SK-N-SH (cell line): ENCODE measurements around the gene TMCC2. TPM values are rescaled to one million over a fixed set of nuclear protein-coding genes. Genes with fewer than 3 reads are reported as not detected.

Experiments used
- CTCF ChIA-PET: fragments of 300-600, 350-600 bp; formaldehyde crosslinking; extraction: SDS; loops from one replicate; lab custom pipeline; 2021; lab: Yijun Ruan, JAX
- POLR2A ChIA-PET: fragments of 350-600 bp; sonication (Branson Sonifier 250); formaldehyde crosslinking; extraction: SDS; loops from one replicate; lab custom pipeline; 2020; ENCODE audit warnings: antibody characterized with exemption, inconsistent platforms; lab: Yijun Ruan, JAX
- DNase-seq: peaks from one replicate; pipeline ENCODE4 v3.0.0; 2012
- H2AFZ ChIP-seq: fragments of 200-600 bp; sonication (generic); 2 replicates; pipeline ENCODE4 v1.8.1; 2016; ENCODE audit warnings: antibody characterized with exemption, mild to moderate bottlenecking, low read depth
- H3F3A ChIP-seq: fragments of 200-600 bp; sonication (generic); replicated peaks from 2 replicates; pipeline ENCODE3; 2016; ENCODE audit warnings: antibody characterized with exemption, mild to moderate bottlenecking; ENCODE audit not compliant: insufficient read depth
- H3K27ac ChIP-seq, 2 experiments: fragments of 200-500 bp in 1 of 2; fragments of 200-600 bp in 1 of 2; sonication (Bioruptor generic) in 1 of 2; sonication (generic), shearing (Covaris generic) in 1 of 2; 2 replicates each; pipeline versions ENCODE4 v1.5.1 to v1.6.1; 2014 to 2016; ENCODE audit warnings: low read depth in 2 of 2, inconsistent platforms in 1 of 2, low read length in 1 of 2, mild to moderate bottlenecking in 1 of 2, mixed read lengths in 1 of 2
- H3K27me3 ChIP-seq: fragments of 200-600 bp; sonication (generic), shearing (Covaris generic); 2 replicates; pipeline ENCODE4 v1.6.1; 2016; ENCODE audit warnings: mixed run types; ENCODE audit not compliant: insufficient read depth
- H3K36me3 ChIP-seq, 2 experiments: fragments of 200-500 bp in 1 of 2; fragments of 200-600 bp in 1 of 2; sonication (Bioruptor generic) in 1 of 2; sonication (generic) in 1 of 2; replicated peaks in 1 of 2; 2 replicates each; pipeline versions ENCODE3 to v1.5.1; 2014 to 2016; ENCODE audit warnings: low read length in 1 of 2, mild to moderate bottlenecking in 1 of 2; ENCODE audit not compliant: insufficient read depth in 2 of 2, control insufficient read depth in 1 of 2
- H3K4me1 ChIP-seq, 2 experiments: fragments of 200-500 bp in 1 of 2; fragments of 200-600 bp in 1 of 2; sonication (Bioruptor generic) in 1 of 2; sonication (generic), shearing (Covaris generic) in 1 of 2; 2 replicates each; pipeline versions ENCODE4 v1.5.1 to v1.6.1; 2014 to 2016; ENCODE audit warnings: low read depth in 1 of 2, low read length in 1 of 2, mixed run types in 1 of 2; ENCODE audit not compliant: insufficient read depth in 2 of 2, control insufficient read depth in 1 of 2
- H3K4me2 ChIP-seq: fragments of 200-600 bp; sonication (generic), shearing (Covaris generic); 2 replicates; pipeline ENCODE4 v1.6.1; 2017; ENCODE audit warnings: mixed run types
- H3K4me3 ChIP-seq, 2 experiments: fragments of 200-500 bp in 1 of 2; fragments of 200-600 bp in 1 of 2; sonication (Bioruptor generic) in 1 of 2; sonication (generic), shearing (Covaris generic) in 1 of 2; 2 replicates each; pipeline versions ENCODE4 v1.5.1 to v1.8.1; 2014 to 2016; ENCODE audit warnings: low read depth in 2 of 2, inconsistent platforms in 1 of 2, low read length in 1 of 2, mild to moderate bottlenecking in 1 of 2, mixed read lengths in 1 of 2, moderate library complexity in 1 of 2
- H3K79me2 ChIP-seq: fragments of 200-600 bp; sonication (generic); 2 replicates; pipeline ENCODE4 v1.8.1; 2017; ENCODE audit warnings: mild to moderate bottlenecking; ENCODE audit not compliant: insufficient read depth
- H3K9ac ChIP-seq: fragments of 200-600 bp; sonication (generic); 2 replicates; pipeline ENCODE4 v1.6.1; 2017; ENCODE audit warnings: mixed run types
- H3K9me2 ChIP-seq: fragments of 200-600 bp; sonication (generic); 2 replicates; pipeline ENCODE4 v1.6.1; 2017; ENCODE audit warnings: mixed run types
- H3K9me3 ChIP-seq: fragments of 200-600 bp; sonication (generic); 2 replicates; pipeline ENCODE4 v1.6.1; 2017; ENCODE audit warnings: mixed run types, mild to moderate bottlenecking, moderate library complexity
- H4K20me1 ChIP-seq: fragments of 200-600 bp; sonication (generic); 2 replicates; pipeline ENCODE4 v1.6.1; 2017; ENCODE audit warnings: mild to moderate bottlenecking, mixed run types; ENCODE audit not compliant: insufficient read depth
- ELF1 ChIP-seq: IDR thresholded peaks from 2 replicates; pipeline ENCODE4 v1.4.0; 2012
- GATA2 ChIP-seq: sonication (generic); formaldehyde crosslinking; IDR thresholded peaks from 2 replicates; pipeline ENCODE4 v1.5.0; 2020; ENCODE audit warnings: mild to moderate bottlenecking, missing genetic modification reagents
- MXI1 ChIP-seq: IDR thresholded peaks from 2 replicates; pipeline ENCODE4 v1.6.1; 2012; ENCODE audit warnings: mild to moderate bottlenecking, low read depth, low read length, improper control_type of control experiment
- NRF1 ChIP-seq: IDR thresholded peaks from 2 replicates; pipeline ENCODE4 v1.6.1; 2012; ENCODE audit warnings: low read depth, mild to moderate bottlenecking, low read length
- WGBS: methylation state at CpG from one replicate; pipeline ENCODE4 v1.1.6; 2017; ENCODE audit warnings: low lambda C conversion rate; 5-methylcytosine and 5-hydroxymethylcytosine counted together
- polyA plus RNA-seq, 3 experiments: library from polyadenylated mRNA; depleted of rRNA; stranded (reverse); fragments of >200 nt; gene quantifications; 2 replicates each; pipeline ENCODE4 v1.2.3, GENCODE V29; 2012
- TF ChIP-seq, protein P1 (sequence below): IDR thresholded peaks from 2 replicates; pipeline ENCODE4 v1.6.1; 2012; ENCODE audit warnings: mild to moderate bottlenecking, low read depth, low read length, moderate library complexity
- TF ChIP-seq, protein P2 (sequence below): IDR thresholded peaks from 2 replicates; pipeline ENCODE4 v1.4.0; 2012; ENCODE audit warnings: low read depth
- TF ChIP-seq, protein P3 (sequence below): IDR thresholded peaks from 2 replicates; pipeline ENCODE4 v1.4.0; 2012; ENCODE audit warnings: low read depth, borderline replicate concordance
- TF ChIP-seq, protein P4 (sequence below): fragments of 150-350 bp; IDR thresholded peaks from 2 replicates; pipeline ENCODE4 v1.6.1; 2016; ENCODE audit warnings: mild to moderate bottlenecking, low read depth, low read length
- TF ChIP-seq, protein P5 (sequence below): IDR thresholded peaks from 2 replicates; pipeline ENCODE4; 2012

TMCC2 gene
- polyA plus RNA-seq, 1 of the 3 experiments (the other 2 are of a cell fraction) = 6.0 TPM

DNA sequence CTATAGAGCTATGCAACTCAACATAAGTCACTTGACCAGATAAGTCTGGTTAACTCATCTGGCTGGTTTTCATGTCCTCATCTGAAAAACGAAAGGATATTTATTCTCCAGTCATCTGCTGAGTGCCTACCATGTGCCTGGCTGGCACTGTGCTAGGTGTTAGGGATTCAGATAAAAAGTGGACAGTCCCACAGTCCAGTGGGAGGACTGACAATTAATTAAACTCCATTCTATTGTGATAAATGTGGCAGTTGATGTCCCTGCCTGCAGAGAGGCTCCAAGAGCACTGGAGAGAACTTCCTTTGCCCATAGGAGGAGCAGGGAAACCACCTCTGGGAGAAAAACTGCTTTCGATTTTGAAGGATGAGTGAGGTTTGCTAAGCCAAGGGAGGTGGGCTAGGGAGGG is 88.4 kb downstream of the TMCC2 start:
- ChIA-PET POLR2A (no interaction called here), CTCF (interaction anchor here (1.8 to 46.8 kb wide), 2 partner anchors 20 to 44 kb away, joined by 13 to 1368 read pairs; no protein-coding TSS in a partner anchor)
- Histone ChIP-seq H3K4me1 (peaks cover 16 to 27% of the 10 kb centered on the region in 2 experiments), H3K4me3 (0 out of 4 replicates have a peak overlapping the region, but pooled peaks of 1 of the 2 experiments have one; percentile 2), H2AFZ (no peak overlapping the region), H3K27me3 (no peaks in the 10 kb centered on the region), H3K27ac (no peak overlapping the region), H3F3A (no peaks in the 10 kb centered on the region), H3K79me2 (peaks cover 100% of the 10 kb centered on the region), H3K4me2 (peak overlapping the region; percentile 84; the same call in 1 of the 2 replicates), H3K36me3 (peaks cover 2 to 9% of the 10 kb centered on the region in 2 experiments), H3K9ac (no peak overlapping the region), H4K20me1 (peaks cover 50% of the 10 kb centered on the region), H3K9me3 (no peaks in the 10 kb centered on the region), H3K9me2 (no peaks in the 10 kb centered on the region)
- WGBS = 54% methylated on average over 2 of the region's 2 CpGs
- DNase-seq = no peak
- TF ChIP-seq NRF1 (no peak), MXI1 (no peak), ELF1 (no peak), GATA2 (CRISPR knock-in tag) (no peak)
- TF ChIP-seq, protein P1, sequence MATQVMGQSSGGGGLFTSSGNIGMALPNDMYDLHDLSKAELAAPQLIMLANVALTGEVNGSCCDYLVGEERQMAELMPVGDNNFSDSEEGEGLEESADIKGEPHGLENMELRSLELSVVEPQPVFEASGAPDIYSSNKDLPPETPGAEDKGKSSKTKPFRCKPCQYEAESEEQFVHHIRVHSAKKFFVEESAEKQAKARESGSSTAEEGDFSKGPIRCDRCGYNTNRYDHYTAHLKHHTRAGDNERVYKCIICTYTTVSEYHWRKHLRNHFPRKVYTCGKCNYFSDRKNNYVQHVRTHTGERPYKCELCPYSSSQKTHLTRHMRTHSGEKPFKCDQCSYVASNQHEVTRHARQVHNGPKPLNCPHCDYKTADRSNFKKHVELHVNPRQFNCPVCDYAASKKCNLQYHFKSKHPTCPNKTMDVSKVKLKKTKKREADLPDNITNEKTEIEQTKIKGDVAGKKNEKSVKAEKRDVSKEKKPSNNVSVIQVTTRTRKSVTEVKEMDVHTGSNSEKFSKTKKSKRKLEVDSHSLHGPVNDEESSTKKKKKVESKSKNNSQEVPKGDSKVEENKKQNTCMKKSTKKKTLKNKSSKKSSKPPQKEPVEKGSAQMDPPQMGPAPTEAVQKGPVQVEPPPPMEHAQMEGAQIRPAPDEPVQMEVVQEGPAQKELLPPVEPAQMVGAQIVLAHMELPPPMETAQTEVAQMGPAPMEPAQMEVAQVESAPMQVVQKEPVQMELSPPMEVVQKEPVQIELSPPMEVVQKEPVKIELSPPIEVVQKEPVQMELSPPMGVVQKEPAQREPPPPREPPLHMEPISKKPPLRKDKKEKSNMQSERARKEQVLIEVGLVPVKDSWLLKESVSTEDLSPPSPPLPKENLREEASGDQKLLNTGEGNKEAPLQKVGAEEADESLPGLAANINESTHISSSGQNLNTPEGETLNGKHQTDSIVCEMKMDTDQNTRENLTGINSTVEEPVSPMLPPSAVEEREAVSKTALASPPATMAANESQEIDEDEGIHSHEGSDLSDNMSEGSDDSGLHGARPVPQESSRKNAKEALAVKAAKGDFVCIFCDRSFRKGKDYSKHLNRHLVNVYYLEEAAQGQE = no peak
- TF ChIP-seq, protein P2, sequence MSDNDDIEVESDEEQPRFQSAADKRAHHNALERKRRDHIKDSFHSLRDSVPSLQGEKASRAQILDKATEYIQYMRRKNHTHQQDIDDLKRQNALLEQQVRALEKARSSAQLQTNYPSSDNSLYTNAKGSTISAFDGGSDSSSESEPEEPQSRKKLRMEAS = no peak
- TF ChIP-seq, protein P3, sequence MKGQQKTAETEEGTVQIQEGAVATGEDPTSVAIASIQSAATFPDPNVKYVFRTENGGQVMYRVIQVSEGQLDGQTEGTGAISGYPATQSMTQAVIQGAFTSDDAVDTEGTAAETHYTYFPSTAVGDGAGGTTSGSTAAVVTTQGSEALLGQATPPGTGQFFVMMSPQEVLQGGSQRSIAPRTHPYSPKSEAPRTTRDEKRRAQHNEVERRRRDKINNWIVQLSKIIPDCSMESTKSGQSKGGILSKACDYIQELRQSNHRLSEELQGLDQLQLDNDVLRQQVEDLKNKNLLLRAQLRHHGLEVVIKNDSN = no peak
- TF ChIP-seq, protein P4, sequence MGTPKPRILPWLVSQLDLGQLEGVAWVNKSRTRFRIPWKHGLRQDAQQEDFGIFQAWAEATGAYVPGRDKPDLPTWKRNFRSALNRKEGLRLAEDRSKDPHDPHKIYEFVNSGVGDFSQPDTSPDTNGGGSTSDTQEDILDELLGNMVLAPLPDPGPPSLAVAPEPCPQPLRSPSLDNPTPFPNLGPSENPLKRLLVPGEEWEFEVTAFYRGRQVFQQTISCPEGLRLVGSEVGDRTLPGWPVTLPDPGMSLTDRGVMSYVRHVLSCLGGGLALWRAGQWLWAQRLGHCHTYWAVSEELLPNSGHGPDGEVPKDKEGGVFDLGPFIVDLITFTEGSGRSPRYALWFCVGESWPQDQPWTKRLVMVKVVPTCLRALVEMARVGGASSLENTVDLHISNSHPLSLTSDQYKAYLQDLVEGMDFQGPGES = no peak
- TF ChIP-seq, protein P5, sequence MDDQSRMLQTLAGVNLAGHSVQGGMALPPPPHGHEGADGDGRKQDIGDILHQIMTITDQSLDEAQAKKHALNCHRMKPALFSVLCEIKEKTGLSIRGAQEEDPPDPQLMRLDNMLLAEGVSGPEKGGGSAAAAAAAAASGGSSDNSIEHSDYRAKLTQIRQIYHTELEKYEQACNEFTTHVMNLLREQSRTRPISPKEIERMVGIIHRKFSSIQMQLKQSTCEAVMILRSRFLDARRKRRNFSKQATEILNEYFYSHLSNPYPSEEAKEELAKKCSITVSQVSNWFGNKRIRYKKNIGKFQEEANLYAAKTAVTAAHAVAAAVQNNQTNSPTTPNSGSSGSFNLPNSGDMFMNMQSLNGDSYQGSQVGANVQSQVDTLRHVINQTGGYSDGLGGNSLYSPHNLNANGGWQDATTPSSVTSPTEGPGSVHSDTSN = no peak
